Measurements from ENCODE around the gene AFG1L. TPM values are rescaled to one million over a fixed set of nuclear protein-coding genes. Genes with fewer than 3 reads are reported as not detected.
"Not testable (repeated sequence)": the region's sequence is repeated elsewhere in the genome, so short reads cannot be mapped to it uniquely, and the experiment has no call there.

Gene AFG1L
- total RNA-seq, 1 experiment from 2014 or later: 7.2 TPM

DNA sequence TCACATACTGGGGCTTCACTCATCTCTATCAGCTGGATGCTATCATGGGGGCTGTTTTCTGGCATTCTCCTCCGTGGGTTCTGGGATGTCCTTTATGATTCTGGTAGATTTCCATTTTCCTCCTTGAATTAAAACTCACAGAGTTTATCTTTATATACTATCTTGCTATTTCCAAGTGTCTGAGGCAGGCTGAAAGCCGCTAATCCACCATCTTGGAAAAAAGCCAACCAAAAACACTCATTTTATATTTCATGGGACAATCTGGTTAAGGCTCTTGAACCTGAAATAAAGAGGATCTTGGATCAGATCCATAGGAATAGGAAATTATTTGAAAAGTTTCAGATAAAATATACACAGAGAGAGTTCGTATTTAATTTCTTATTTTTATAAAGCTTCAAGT lies 86.0 kb downstream of the AFG1L start:
- DNase-seq: no peak
- POLR2A ChIA-PET: no interaction called here
- H3K36me3 ChIP-seq (ENCODE audit: control insufficient read depth, insufficient read depth, low read length): no peaks in the 10 kb centered on the region
- CTCF ChIA-PET: no interaction called here
- Mint-ChIP-seq H3K4me3 (ENCODE audit: unreplicated experiment) (no peak overlapping the region), H3K36me3 (ENCODE audit: insufficient read depth, unreplicated experiment) (no peaks in the 10 kb centered on the region), H3K27ac (ENCODE audit: unreplicated experiment) (no peak overlapping the region), H3K4me1 (ENCODE audit: low read depth, unreplicated experiment) (peaks cover 6% of the 10 kb centered on the region), H3K9me3 (ENCODE audit: unreplicated experiment) (no peaks in the 10 kb centered on the region), H3K27me3 (ENCODE audit: insufficient read depth, unreplicated experiment) (no peaks in the 10 kb centered on the region)
- H3K9me3 ChIP-seq: no peaks in the 10 kb centered on the region
- H3K27me3 ChIP-seq (replicated peaks; ENCODE audit: control insufficient read depth, insufficient read depth, low read length): no peaks in the 10 kb centered on the region
- H3K4me1 ChIP-seq: 0 out of 2 replicates have a peak, but pooled peaks cover 3% of the 10 kb centered on the region
- BruUV-seq (replicated peaks): no TSS peak
- intact Hi-C loops (cut with micrococcal nuclease; ENCODE audit: unreplicated experiment): no loop called here
- no peak for TF ChIP-seq CTCF (IDR thresholded peaks at IDR 0.05; ENCODE audit: insufficient read depth in 1 of 2, low read depth in 1 of 2, low read length in 1 of 2, severe bottlenecking in 1 of 2, unreplicated experiment in 1 of 2)
- H3K4me3 ChIP-seq (ENCODE audit: low read depth, low read length): no peak overlapping the region

DNA sequence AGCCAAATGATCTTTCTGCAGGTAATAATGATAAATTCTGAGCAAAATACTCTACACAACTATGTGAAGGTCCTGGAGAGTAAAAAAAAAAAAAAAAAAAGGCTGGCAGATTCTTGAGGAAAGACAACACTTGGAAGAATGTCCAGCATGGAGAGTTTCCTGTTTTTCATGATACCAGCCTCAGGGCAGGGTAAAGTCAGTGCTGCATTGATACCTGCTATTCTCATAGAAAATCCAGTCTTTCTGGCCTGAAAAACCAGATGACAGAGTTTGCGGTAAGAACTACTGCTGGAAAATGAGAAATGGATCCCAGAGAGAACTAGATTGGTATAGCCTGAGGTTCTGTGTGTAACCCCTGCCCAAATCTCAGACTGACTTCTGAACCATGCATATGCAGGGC lies 89.1 kb downstream of the AFG1L start:
- POLR2A ChIA-PET: no interaction called here
- no peaks in the 10 kb centered on the region for H3K36me3 Mint-ChIP-seq (ENCODE audit: insufficient read depth, unreplicated experiment)
- DNase-seq: peak in 1 of 2 experiments; percentile 30
- Histone ChIP-seq H3K4me1 (0 out of 2 replicates have a peak, but pooled peaks cover 3% of the 10 kb centered on the region), H3K9me3 (no peaks in the 10 kb centered on the region), H3K4me3 (ENCODE audit: low read depth, low read length) (no peak overlapping the region), H3K27me3 (replicated peaks; ENCODE audit: control insufficient read depth, insufficient read depth, low read length) (no peaks in the 10 kb centered on the region), H3K36me3 (ENCODE audit: control insufficient read depth, insufficient read depth, low read length) (no peaks in the 10 kb centered on the region)
- H3K4me1 Mint-ChIP-seq (ENCODE audit: low read depth, unreplicated experiment): peaks cover 6% of the 10 kb centered on the region
- no peak for TF ChIP-seq CTCF (IDR thresholded peaks at IDR 0.05; ENCODE audit: insufficient read depth in 1 of 2, low read depth in 1 of 2, low read length in 1 of 2, severe bottlenecking in 1 of 2, unreplicated experiment in 1 of 2)
- H3K9me3 Mint-ChIP-seq (ENCODE audit: unreplicated experiment): no peaks in the 10 kb centered on the region
- H3K4me3 Mint-ChIP-seq (ENCODE audit: unreplicated experiment): no peak overlapping the region
- intact Hi-C loops (cut with micrococcal nuclease; ENCODE audit: unreplicated experiment): no loop called here
- BruUV-seq (replicated peaks): no TSS peak
- H3K27ac Mint-ChIP-seq (ENCODE audit: unreplicated experiment): peak overlapping the region; percentile 28
- no peaks in the 10 kb centered on the region for H3K27me3 Mint-ChIP-seq (ENCODE audit: insufficient read depth, unreplicated experiment)
- CTCF ChIA-PET: no interaction called here

GRCh38 chr6:108389190-108389589 lies 94.3 kb downstream of the AFG1L start:
- H3K4me1 Mint-ChIP-seq (ENCODE audit: low read depth, unreplicated experiment); DNase-seq; H3K4me1 ChIP-seq; H3K36me3 Mint-ChIP-seq (ENCODE audit: insufficient read depth, unreplicated experiment); intact Hi-C loops (cut with micrococcal nuclease; ENCODE audit: unreplicated experiment); POLR2A ChIA-PET; H3K9me3 Mint-ChIP-seq (ENCODE audit: unreplicated experiment); H3K9me3 ChIP-seq; H3K36me3 ChIP-seq (ENCODE audit: control insufficient read depth, insufficient read depth, low read length); H3K27ac Mint-ChIP-seq (ENCODE audit: unreplicated experiment); H3K4me3 Mint-ChIP-seq (ENCODE audit: unreplicated experiment); BruUV-seq (replicated peaks); H3K27me3 ChIP-seq (replicated peaks; ENCODE audit: control insufficient read depth, insufficient read depth, low read length); CTCF ChIA-PET; H3K27me3 Mint-ChIP-seq (ENCODE audit: insufficient read depth, unreplicated experiment); H3K4me3 ChIP-seq (ENCODE audit: low read depth, low read length): not testable (repeated sequence)

DNA sequence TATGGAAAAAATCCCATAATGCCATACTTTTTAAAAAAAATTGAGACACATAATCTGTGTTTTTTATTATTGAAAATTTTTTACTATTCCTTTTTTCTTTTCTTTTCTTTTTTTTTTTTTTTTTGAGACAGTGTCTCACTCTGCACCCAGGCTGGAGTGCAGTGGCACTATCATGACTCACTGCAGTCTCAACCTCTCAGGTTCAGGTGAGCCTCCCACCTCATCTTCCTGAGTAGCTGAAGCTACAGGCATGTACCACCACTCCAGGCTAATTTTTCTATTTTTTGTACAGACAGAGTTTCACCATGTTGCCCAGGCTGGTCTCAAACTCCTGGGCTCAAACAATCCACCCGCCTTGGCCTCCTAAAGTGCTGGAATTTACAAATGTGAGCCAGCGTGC lies 100.4 kb downstream of the AFG1L start:
- H3K4me1 ChIP-seq: no peaks in the 10 kb centered on the region
- Mint-ChIP-seq H3K27ac (ENCODE audit: unreplicated experiment) (no peak overlapping the region), H3K4me3 (ENCODE audit: unreplicated experiment) (no peak overlapping the region), H3K4me1 (ENCODE audit: low read depth, unreplicated experiment) (no peaks in the 10 kb centered on the region), H3K27me3 (ENCODE audit: insufficient read depth, unreplicated experiment) (no peaks in the 10 kb centered on the region), H3K9me3 (ENCODE audit: unreplicated experiment) (no peaks in the 10 kb centered on the region), H3K36me3 (ENCODE audit: insufficient read depth, unreplicated experiment) (no peaks in the 10 kb centered on the region)
- intact Hi-C loops (cut with micrococcal nuclease; ENCODE audit: unreplicated experiment): no loop called here
- ChIA-PET POLR2A (no interaction called here), CTCF (no interaction called here)
- H3K27me3 ChIP-seq (replicated peaks; ENCODE audit: control insufficient read depth, insufficient read depth, low read length): no peaks in the 10 kb centered on the region
- no peak for DNase-seq
- no peak overlapping the region for H3K4me3 ChIP-seq (ENCODE audit: low read depth, low read length)
- no peaks in the 10 kb centered on the region for H3K36me3 ChIP-seq (ENCODE audit: control insufficient read depth, insufficient read depth, low read length)
- TF ChIP-seq CTCF (IDR thresholded peaks at IDR 0.05; ENCODE audit: insufficient read depth in 1 of 2, low read depth in 1 of 2, low read length in 1 of 2, severe bottlenecking in 1 of 2, unreplicated experiment in 1 of 2): no peak
- no peaks in the 10 kb centered on the region for H3K9me3 ChIP-seq
- BruUV-seq (replicated peaks): no TSS peak
